OCI-LY3 (cell line): ENCODE data around the gene MLPH.

ENCODE experiments used
- EZH2phosphoT487 ChIP-seq: fragments of 200-600 bp; shearing (Covaris generic); IDR thresholded peaks from 2 replicates; pipeline ENCODE4 v1.6.1; 2018; ENCODE audit warnings: antibody characterized with exemption, mixed run types, low read depth
- TF ChIP-seq, protein P1 (sequence below): fragments of 200-600, 300-600 bp; sonication (generic); IDR thresholded peaks from 2 replicates; pipeline ENCODE4 v1.5.1; 2014; ENCODE audit warnings: antibody characterized with exemption, low read length, low read depth

DNA sequence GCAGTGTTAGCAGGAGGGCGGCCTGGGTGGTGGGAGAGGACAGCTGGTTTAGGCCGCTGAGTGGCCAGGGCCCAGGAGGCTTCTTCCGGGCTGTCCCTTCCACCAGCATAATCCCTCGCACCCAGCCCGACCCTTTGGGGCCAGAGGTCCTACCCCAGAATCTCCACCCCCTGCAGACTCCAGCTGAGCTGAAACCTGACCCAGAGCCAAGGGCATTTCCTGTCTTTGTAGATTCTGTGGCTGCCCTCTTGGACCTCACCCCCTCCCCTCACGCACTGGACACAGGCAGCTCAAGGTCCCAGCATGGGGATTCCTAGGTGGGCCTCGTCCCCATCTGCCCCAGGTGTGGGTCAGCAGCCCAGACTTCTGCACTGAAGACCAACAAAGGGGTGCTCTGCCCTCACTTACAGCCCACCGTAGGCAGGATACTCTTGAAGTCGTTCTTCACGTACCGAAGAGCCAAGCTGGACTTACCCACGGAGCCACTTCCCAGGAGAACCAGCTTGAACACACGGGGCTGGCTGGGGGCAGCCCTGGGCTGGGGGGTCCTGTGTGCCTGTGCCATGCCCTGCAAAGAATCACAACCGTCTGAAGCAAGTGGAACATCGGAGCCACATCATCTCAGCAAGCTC lies 98.7 kb downstream of the MLPH start:
- TF ChIP-seq, protein P1, sequence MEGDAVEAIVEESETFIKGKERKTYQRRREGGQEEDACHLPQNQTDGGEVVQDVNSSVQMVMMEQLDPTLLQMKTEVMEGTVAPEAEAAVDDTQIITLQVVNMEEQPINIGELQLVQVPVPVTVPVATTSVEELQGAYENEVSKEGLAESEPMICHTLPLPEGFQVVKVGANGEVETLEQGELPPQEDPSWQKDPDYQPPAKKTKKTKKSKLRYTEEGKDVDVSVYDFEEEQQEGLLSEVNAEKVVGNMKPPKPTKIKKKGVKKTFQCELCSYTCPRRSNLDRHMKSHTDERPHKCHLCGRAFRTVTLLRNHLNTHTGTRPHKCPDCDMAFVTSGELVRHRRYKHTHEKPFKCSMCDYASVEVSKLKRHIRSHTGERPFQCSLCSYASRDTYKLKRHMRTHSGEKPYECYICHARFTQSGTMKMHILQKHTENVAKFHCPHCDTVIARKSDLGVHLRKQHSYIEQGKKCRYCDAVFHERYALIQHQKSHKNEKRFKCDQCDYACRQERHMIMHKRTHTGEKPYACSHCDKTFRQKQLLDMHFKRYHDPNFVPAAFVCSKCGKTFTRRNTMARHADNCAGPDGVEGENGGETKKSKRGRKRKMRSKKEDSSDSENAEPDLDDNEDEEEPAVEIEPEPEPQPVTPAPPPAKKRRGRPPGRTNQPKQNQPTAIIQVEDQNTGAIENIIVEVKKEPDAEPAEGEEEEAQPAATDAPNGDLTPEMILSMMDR: no peak
- TF ChIP-seq EZH2phosphoT487: no peak
